ENCODE results near the gene RFPL2. TPM values are rescaled to one million over a fixed set of nuclear protein-coding genes. Genes with fewer than 3 reads are reported as not detected.
A peak's percentile ranks its signal among the peaks of the same experiment; 100 is the strongest.
"Not testable (repeated sequence)": the region's sequence is repeated elsewhere in the genome, so short reads cannot be mapped to it uniquely, and the experiment has no call there.

RFPL2 gene
- total RNA-seq, 2 experiments from 2014 or later = not detected

- CTCF ChIA-PET; ATAC-seq; H3K4me3 Mint-ChIP-seq; H3K27ac Mint-ChIP-seq; H3K9me3 Mint-ChIP-seq (ENCODE audit: insufficient read depth); POLR2A ChIA-PET; H3K36me3 Mint-ChIP-seq (ENCODE audit: low read depth); DNase-seq: not testable (repeated sequence)
- Mint-ChIP-seq H3K27me3 (ENCODE audit: low read depth) (peaks cover 14% of the 10 kb centered on the region), H3K4me1 (ENCODE audit: low read depth) (peaks cover 15% of the 10 kb centered on the region)
Measured at GRCh38 chr22:32150647-32151046, 54.2 kb downstream of the RFPL2 start.

- ATAC-seq; H3K9me3 Mint-ChIP-seq (ENCODE audit: insufficient read depth); CTCF ChIA-PET; DNase-seq; POLR2A ChIA-PET; H3K4me3 Mint-ChIP-seq; H3K36me3 Mint-ChIP-seq (ENCODE audit: low read depth); H3K27ac Mint-ChIP-seq; H3K27me3 Mint-ChIP-seq (ENCODE audit: low read depth): not testable (repeated sequence)
- H3K4me1 Mint-ChIP-seq (ENCODE audit: low read depth) = peaks cover 33% of the 10 kb centered on the region
Measured at GRCh38 chr22:32148372-32148771, 56.5 kb downstream of the RFPL2 start.

- H3K27me3 Mint-ChIP-seq (ENCODE audit: low read depth); POLR2A ChIA-PET; H3K36me3 Mint-ChIP-seq (ENCODE audit: low read depth); H3K4me3 Mint-ChIP-seq; CTCF ChIA-PET; H3K27ac Mint-ChIP-seq; ATAC-seq; DNase-seq; H3K9me3 Mint-ChIP-seq (ENCODE audit: insufficient read depth): not testable (repeated sequence)
- peaks cover 37% of the 10 kb centered on the region for H3K4me1 Mint-ChIP-seq (ENCODE audit: low read depth)
Measured at GRCh38 chr22:32147128-32147527, 57.7 kb downstream of the RFPL2 start.

GRCh38 chr22:32144496-32145274, 60.2 kb downstream of the RFPL2 start:
- ATAC-seq = peak; percentile 40
- H3K4me1 Mint-ChIP-seq (ENCODE audit: low read depth) = peaks cover 40% of the 10 kb centered on the region
- H3K27me3 Mint-ChIP-seq (ENCODE audit: low read depth) = peaks cover 7% of the 10 kb centered on the region
- POLR2A ChIA-PET = no interaction called here
- no peak overlapping the region for H3K27ac Mint-ChIP-seq
- DNase-seq = no peak
- CTCF ChIA-PET = interaction anchor here (0.9 kb wide), 1 partner anchor 121 kb away, joined by 3 read pairs; no protein-coding TSS in a partner anchor
- H3K4me3 Mint-ChIP-seq = no peak overlapping the region
- H3K9me3 Mint-ChIP-seq (ENCODE audit: insufficient read depth) = peaks cover 3% of the 10 kb centered on the region
- no peaks in the 10 kb centered on the region for H3K36me3 Mint-ChIP-seq (ENCODE audit: low read depth)

- ATAC-seq = peak; percentile 37
- Mint-ChIP-seq H3K4me1 (ENCODE audit: low read depth) (peaks cover 54% of the 10 kb centered on the region), H3K4me3 (no peak overlapping the region)
Measured at GRCh38 chr22:32142600-32142999, 62.3 kb downstream of the RFPL2 start.

GRCh38 chr22:32140688-32141087, 64.2 kb downstream of the RFPL2 start:
- DNase-seq; H3K4me3 Mint-ChIP-seq; H3K36me3 Mint-ChIP-seq (ENCODE audit: low read depth); POLR2A ChIA-PET; H3K27ac Mint-ChIP-seq; H3K9me3 Mint-ChIP-seq (ENCODE audit: insufficient read depth); H3K27me3 Mint-ChIP-seq (ENCODE audit: low read depth): not testable (repeated sequence)
- ATAC-seq = peak; percentile 49
- H3K4me1 Mint-ChIP-seq (ENCODE audit: low read depth) = peaks cover 60% of the 10 kb centered on the region
- CTCF ChIA-PET = interaction anchor here (2.2 kb wide), 1 partner anchor 126 kb away, joined by 7 read pairs; no protein-coding TSS in a partner anchor

More at GRCh38 chr22:32142600-32142999, 62.3 kb downstream of the RFPL2 start:
- Mint-ChIP-seq H3K9me3 (ENCODE audit: insufficient read depth) (peaks cover 3% of the 10 kb centered on the region), H3K27me3 (ENCODE audit: low read depth) (no peaks in the 10 kb centered on the region), H3K27ac (peak overlapping the region; percentile 61), H3K36me3 (ENCODE audit: low read depth) (peaks cover 2% of the 10 kb centered on the region)
- POLR2A ChIA-PET = interaction anchor here (0.6 kb wide), 1 partner anchor 332 kb away, joined by 4 read pairs; the partner anchor contains the start of gene FBXO7
- CTCF ChIA-PET = interaction anchor here (1.2 to 2.2 kb wide), 2 partner anchors 59 to 124 kb away, joined by 3 to 7 read pairs; no protein-coding TSS in a partner anchor
- no peak for DNase-seq

Other genes starting within 250 kb of the RFPL2 start
- not detected for gene SLC5A1, start 161.8 kb downstream of the RFPL2 start, total RNA-seq
- not detected for gene C22orf42, start 45.8 kb downstream of the RFPL2 start, total RNA-seq
- not detected for gene SLC5A4, start 50.3 kb upstream of the RFPL2 start, total RNA-seq
- not detected for gene RFPL3, start 152.8 kb upstream of the RFPL2 start, total RNA-seq
- gene RTCB, start 207.2 kb upstream of the RFPL2 start, total RNA-seq = 10 to 100 TPM; 59.0 to 60.2 TPM

All from activated CD8-positive, alpha-beta T cell treated with anti-CD3 and anti-CD28 coated beads, Interleukin-2, amount 10 ng/mL, durations not matched to agents 7 days and 5 days (primary cell).